Mesenchymal stem cell (in vitro differentiated cells and primary cell): Measurements from ENCODE around the gene RNF214.
"Not testable (repeated sequence)": the region's sequence is repeated elsewhere in the genome, so short reads cannot be mapped to it uniquely, and the experiment has no call there.

Source experiments
- DNase-seq: peaks from one replicate; pipeline ENCODE4 v3.0.0-alpha.2; 2013
- H2AFZ ChIP-seq: one replicate; pipeline ENCODE4 v1.6.1; 2013; ENCODE audit warnings: low read depth, mild to moderate bottlenecking, control low read depth, inconsistent platforms, low read length, moderate library complexity
- H2AK5ac ChIP-seq: 2 replicates; pipeline ENCODE4 v1.6.1; 2013; ENCODE audit warnings: low read length, moderate library complexity, mild to moderate bottlenecking, inconsistent platforms; ENCODE audit not compliant: severe bottlenecking
- H2BK120ac ChIP-seq: one replicate; pipeline ENCODE4 v1.6.1; 2013; ENCODE audit warnings: low read depth, mild to moderate bottlenecking, inconsistent platforms, low read length, moderate library complexity
- H2BK12ac ChIP-seq, 2 experiments: one replicate each; pipeline ENCODE4 v1.6.1; 2013; ENCODE audit warnings: inconsistent platforms in 2 of 2, low read length in 2 of 2, mild to moderate bottlenecking in 2 of 2, moderate library complexity in 2 of 2, control low read depth in 1 of 2
- H2BK15ac ChIP-seq: one replicate; pipeline ENCODE4 v1.6.1; 2013; ENCODE audit warnings: mild to moderate bottlenecking, low read depth, inconsistent platforms; ENCODE audit not compliant: poor library complexity, severe bottlenecking
- H2BK5ac ChIP-seq: 2 replicates; pipeline ENCODE4 v1.6.1; 2013; ENCODE audit warnings: low read depth, mild to moderate bottlenecking, low read length, control low read depth, inconsistent platforms; ENCODE audit not compliant: poor library complexity, severe bottlenecking
- H3K14ac ChIP-seq, 2 experiments: one replicate each; pipeline ENCODE4 v1.6.1; 2013; ENCODE audit warnings: inconsistent platforms in 2 of 2, low read length in 2 of 2, control low read depth in 1 of 2, mild to moderate bottlenecking in 1 of 2, moderate library complexity in 1 of 2
- H3K18ac ChIP-seq, 2 experiments: one replicate each; pipeline ENCODE4 v1.6.1; 2013; ENCODE audit warnings: inconsistent platforms in 2 of 2, low read length in 2 of 2, control low read depth in 1 of 2, low read depth in 1 of 2, mild to moderate bottlenecking in 1 of 2
- H3K23ac ChIP-seq, 2 experiments: one replicate each; pipeline ENCODE4 v1.6.1; 2013; ENCODE audit warnings: inconsistent platforms in 2 of 2, low read length in 2 of 2, mild to moderate bottlenecking in 2 of 2, moderate library complexity in 2 of 2, control low read depth in 1 of 2
- H3K27ac ChIP-seq: 2 replicates; pipeline ENCODE4 v1.5.1; 2013; ENCODE audit warnings: mild to moderate bottlenecking, moderate library complexity, low read length, control low read depth, inconsistent platforms; ENCODE audit not compliant: poor library complexity, severe bottlenecking
- H3K27me3 ChIP-seq, 2 experiments: 2 replicates each; pipeline versions ENCODE4 v1.6.1 to v1.7.0; 2013; ENCODE audit warnings: low read length in 2 of 2, mild to moderate bottlenecking in 2 of 2, moderate library complexity in 2 of 2, control low read depth in 1 of 2, inconsistent platforms in 1 of 2; ENCODE audit not compliant: control insufficient read depth in 1 of 2, insufficient read depth in 1 of 2
- H3K36me3 ChIP-seq, 2 experiments: 2 replicates each; pipeline versions ENCODE4 v1.6.1 to v1.7.0; 2013; ENCODE audit warnings: low read length in 2 of 2, control low read depth in 1 of 2, inconsistent platforms in 1 of 2, low read depth in 1 of 2, mild to moderate bottlenecking in 1 of 2; ENCODE audit not compliant: insufficient read depth in 2 of 2, control insufficient read depth in 1 of 2
- H3K4ac ChIP-seq, 2 experiments: one replicate each; pipeline ENCODE4 v1.6.1; 2013; ENCODE audit warnings: inconsistent platforms in 2 of 2, low read length in 2 of 2, mild to moderate bottlenecking in 2 of 2, moderate library complexity in 2 of 2, control low read depth in 1 of 2, low read depth in 1 of 2
- H3K4me1 ChIP-seq: 2 replicates; pipeline ENCODE4 v1.6.1; 2013; ENCODE audit warnings: low read depth, low read length, control low read depth; ENCODE audit not compliant: control insufficient read depth, insufficient read depth
- H3K4me2 ChIP-seq: 2 replicates; pipeline ENCODE4 v1.6.1; 2013; ENCODE audit warnings: low read length, mild to moderate bottlenecking, inconsistent platforms; ENCODE audit not compliant: poor library complexity, severe bottlenecking
- H3K4me3 ChIP-seq, 2 experiments: 2 replicates each; pipeline versions ENCODE4 v1.5.1 to v1.7.0; 2013; ENCODE audit warnings: low read length in 2 of 2, mild to moderate bottlenecking in 2 of 2, control low read depth in 1 of 2, low read depth in 1 of 2; ENCODE audit not compliant: insufficient read depth in 1 of 2
- H3K79me1 ChIP-seq: replicated peaks from 2 replicates; pipeline ENCODE4 v1.6.1; 2013; ENCODE audit warnings: mild to moderate bottlenecking, control low read depth, low read length, inconsistent platforms; ENCODE audit not compliant: poor library complexity, severe bottlenecking
- H3K9ac ChIP-seq: 2 replicates; pipeline ENCODE4 v1.7.0; 2013; ENCODE audit warnings: mild to moderate bottlenecking, low read length, moderate library complexity
- H3K9me3 ChIP-seq: 2 replicates; pipeline ENCODE4 v1.7.0; 2013; ENCODE audit warnings: mild to moderate bottlenecking, low read length; ENCODE audit not compliant: control insufficient read depth
- H4K8ac ChIP-seq: one replicate; pipeline ENCODE4 v1.6.1; 2013; ENCODE audit warnings: inconsistent platforms, mild to moderate bottlenecking, low read length, moderate library complexity
- H4K91ac ChIP-seq: one replicate; pipeline ENCODE4 v1.6.1; 2013; ENCODE audit warnings: mild to moderate bottlenecking, low read length, inconsistent platforms
- WGBS: methylation state at CpG from one replicate; pipeline ENCODE4 v1.1.7; 2013; ENCODE audit warnings: mixed read lengths; 5-methylcytosine and 5-hydroxymethylcytosine counted together

RNF214 gene

DNA sequence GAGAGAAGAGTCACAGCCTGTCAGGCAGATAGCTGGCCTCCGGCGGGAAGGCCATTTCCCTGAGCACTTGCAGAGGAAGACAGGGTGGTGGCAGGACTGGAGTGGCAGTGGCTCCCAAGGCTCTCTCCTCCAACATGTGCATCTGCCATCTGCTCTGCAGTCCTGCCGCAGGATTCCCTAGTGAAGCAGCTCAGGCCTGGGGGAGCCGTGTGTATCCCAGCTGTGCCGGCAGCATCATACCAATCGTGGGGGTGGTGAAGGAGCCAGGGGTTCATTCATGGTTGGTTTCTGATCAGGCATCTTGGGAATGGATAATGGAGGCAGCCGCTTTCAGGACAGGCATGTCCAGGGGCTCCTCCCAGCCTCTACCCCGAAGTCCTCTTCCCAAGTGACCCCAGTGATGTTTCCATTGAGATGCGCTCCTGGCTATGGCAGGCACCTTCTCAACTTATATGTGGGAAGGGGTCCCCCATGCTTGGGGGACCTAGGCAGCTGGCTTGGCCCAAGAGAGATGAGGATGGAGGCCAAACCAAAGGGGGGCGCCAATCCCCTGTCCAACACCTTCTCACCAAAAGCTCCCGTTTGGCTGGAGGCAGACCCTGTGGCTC lies 27.2 kb upstream of the RNF214 start:
- Histone ChIP-seq H3K4ac (no peak overlapping the region), H2AFZ (no peak overlapping the region), H3K4me1 (peaks cover 43% of the 10 kb centered on the region), H3K36me3 (peaks cover 28 to 52% of the 10 kb centered on the region in 2 experiments), H3K4me2 (no peak overlapping the region), H2BK120ac (no peak overlapping the region), H3K23ac (no peak overlapping the region), H3K18ac (no peak overlapping the region), H2BK12ac (no peak overlapping the region), H3K4me3 (no peak overlapping the region), H3K27me3 (no peaks in the 10 kb centered on the region), H3K79me1 (peaks cover 4% of the 10 kb centered on the region), H4K91ac (no peak overlapping the region), H2AK5ac (no peak overlapping the region), H3K14ac (no peak overlapping the region), H3K27ac (peak overlapping the region; percentile 1), H2BK5ac (no peak overlapping the region), H3K9me3 (no peaks in the 10 kb centered on the region), H4K8ac (no peak overlapping the region), H2BK15ac (no peak overlapping the region), H3K9ac (no peak overlapping the region)
- 97% methylated on average over 9 of the region's 11 CpGs for WGBS
- DNase-seq: no peak

DNA sequence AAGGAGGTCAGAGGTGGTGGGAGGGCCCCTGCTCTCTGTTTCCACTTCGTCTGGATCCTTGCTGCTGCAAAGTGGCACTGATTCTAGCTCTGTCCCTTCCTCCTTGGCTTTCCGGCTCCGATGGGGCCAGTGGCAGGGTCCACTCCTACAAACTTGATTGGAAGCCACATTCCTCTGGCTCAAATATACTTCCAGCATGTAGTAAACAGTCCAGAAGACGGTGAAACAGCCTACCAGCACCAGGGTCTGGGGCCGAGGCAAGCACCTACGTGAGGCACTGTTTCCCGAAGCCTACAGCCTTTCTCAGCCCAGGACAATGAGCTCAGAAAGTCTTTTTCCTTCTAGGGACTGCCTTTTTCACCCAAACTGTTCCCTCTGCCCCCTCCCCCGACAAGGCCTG lies 26.4 kb upstream of the RNF214 start:
- not testable (repeated sequence) for H3K14ac ChIP-seq, H3K9ac ChIP-seq, H3K4ac ChIP-seq, H3K23ac ChIP-seq, H3K18ac ChIP-seq, DNase-seq, H2BK5ac ChIP-seq, H3K4me3 ChIP-seq, H3K27me3 ChIP-seq, H2BK15ac ChIP-seq, H4K8ac ChIP-seq, H3K9me3 ChIP-seq, H2BK12ac ChIP-seq, H2BK120ac ChIP-seq, H3K4me2 ChIP-seq, H4K91ac ChIP-seq, H2AK5ac ChIP-seq, H2AFZ ChIP-seq, H3K79me1 ChIP-seq
- H3K27ac ChIP-seq: peak overlapping the region; percentile 9
- 86% methylated on average over 6 of the region's 8 CpGs for WGBS
- peaks cover 37% of the 10 kb centered on the region for H3K4me1 ChIP-seq
- peaks cover 28 to 51% of the 10 kb centered on the region in 2 experiments for H3K36me3 ChIP-seq

GRCh38 chr11:117206859-117207258 lies 25.6 kb upstream of the RNF214 start:
- H3K4me3 ChIP-seq, H3K23ac ChIP-seq, H3K4me2 ChIP-seq, H4K91ac ChIP-seq, H2BK120ac ChIP-seq, H3K27me3 ChIP-seq, H4K8ac ChIP-seq, H2BK15ac ChIP-seq, H3K4ac ChIP-seq, DNase-seq, H3K79me1 ChIP-seq, H2BK5ac ChIP-seq, H3K9ac ChIP-seq, H3K14ac ChIP-seq, H2AK5ac ChIP-seq, H2BK12ac ChIP-seq, H3K18ac ChIP-seq, H2AFZ ChIP-seq, H3K9me3 ChIP-seq: not testable (repeated sequence)
- peak overlapping the region; percentile 44 for H3K27ac ChIP-seq
- H3K36me3 ChIP-seq: peaks cover 35 to 44% of the 10 kb centered on the region in 2 experiments
- WGBS: no CpG with 5 or more reads among the region's 11 CpGs
- H3K4me1 ChIP-seq: peaks cover 31% of the 10 kb centered on the region

DNA sequence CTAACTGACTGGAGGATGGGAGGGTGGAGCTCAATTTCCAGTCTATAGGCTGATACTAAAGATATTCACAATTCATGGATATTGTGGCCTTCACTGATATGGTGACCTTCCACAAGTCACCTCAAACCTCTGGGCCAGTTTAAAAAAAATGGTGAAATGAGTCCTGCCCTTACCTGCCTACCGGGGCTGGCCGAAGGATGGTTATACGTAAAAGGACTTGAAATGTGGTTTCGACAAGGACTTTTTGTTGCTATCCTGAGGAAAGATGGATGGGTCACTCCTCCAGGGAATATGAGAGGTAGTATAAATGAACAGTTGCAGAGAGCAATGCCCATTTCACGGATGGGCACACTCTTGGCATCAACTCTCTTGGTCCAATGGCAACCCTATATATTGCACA lies 25.0 kb upstream of the RNF214 start:
- not testable (repeated sequence) for H3K9me3 ChIP-seq, H3K27me3 ChIP-seq, H2BK15ac ChIP-seq, H3K9ac ChIP-seq, H2BK120ac ChIP-seq, H4K91ac ChIP-seq, H2AK5ac ChIP-seq, H2BK12ac ChIP-seq, H3K18ac ChIP-seq, H4K8ac ChIP-seq, H3K14ac ChIP-seq, H3K79me1 ChIP-seq, H3K4me3 ChIP-seq, H3K4me2 ChIP-seq, H2BK5ac ChIP-seq, H2AFZ ChIP-seq, H3K27ac ChIP-seq, H3K23ac ChIP-seq, H3K4ac ChIP-seq, DNase-seq
- Histone ChIP-seq H3K4me1 (peaks cover 26% of the 10 kb centered on the region), H3K36me3 (peaks cover 38 to 39% of the 10 kb centered on the region in 2 experiments)
- WGBS: 93% methylated on average over 4 of the region's 5 CpGs
